Measurements from ENCODE around the gene TPM4.

DNA sequence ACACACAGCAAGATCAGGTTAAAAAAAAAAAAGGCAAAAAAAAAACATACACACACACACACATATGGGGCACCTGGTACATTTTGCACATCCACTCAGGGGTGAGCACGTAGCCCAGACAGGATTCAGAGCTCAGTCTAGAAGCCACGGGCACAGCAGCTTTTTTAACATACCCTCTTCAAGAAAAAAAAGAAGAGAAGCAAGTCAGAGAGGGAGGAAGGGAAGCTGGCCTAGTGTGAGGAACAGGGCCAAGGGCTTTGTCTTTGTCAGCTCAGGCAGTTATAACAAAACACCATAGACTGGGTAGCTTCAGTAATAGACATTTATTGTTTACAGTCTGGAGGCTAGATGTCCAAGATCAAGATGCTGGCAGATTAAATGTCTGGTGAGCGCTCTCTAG is 2.3 kb upstream of the TPM4 start:
- TF ChIP-seq POLR2A (IDR thresholded peaks at IDR 0.05; ENCODE audit: low read length): no peak
- TF ChIP-seq GATA1 (IDR thresholded peaks at IDR 0.05; ENCODE audit: low read depth, low read length): no peak
